Brain microvascular endothelial cell (primary cell): ENCODE measurements around the gene GNAZ.

ENCODE experiments used
- DNase-seq: peaks from one replicate; pipeline ENCODE4 v3.0.0-alpha.2; 2020
- H3K27ac ChIP-seq: fragments of 250-450 bp; sonication (Bioruptor Pico); 2 replicates; pipeline ENCODE4 v1.5.1; 2020; ENCODE audit warnings: mild to moderate bottlenecking, moderate library complexity
- H3K27me3 ChIP-seq: fragments of 250-450 bp; sonication (Bioruptor Pico); replicated peaks from 2 replicates; pipeline ENCODE4 v1.5.1; 2020; ENCODE audit warnings: mild to moderate bottlenecking
- H3K36me3 ChIP-seq: fragments of 250-450 bp; sonication (Bioruptor Pico); replicated peaks from 2 replicates; pipeline ENCODE4 v1.5.1; 2020; ENCODE audit warnings: mild to moderate bottlenecking
- H3K4me3 ChIP-seq: 2 replicates; pipeline ENCODE4 v1.5.1; 2011; ENCODE audit warnings: low read depth, mild to moderate bottlenecking, control low read depth, low read length, moderate library complexity
- CTCF ChIP-seq: IDR thresholded peaks from 2 replicates; pipeline ENCODE4 v1.5.1; 2011; ENCODE audit warnings: low read depth, mild to moderate bottlenecking, moderate library complexity, low read length, control low read depth, inconsistent platforms; ENCODE audit errors: missing control alignments
- in situ Hi-C: cut with HindIII; loops from 2 replicates; pipeline ENCODE4 v1.10.0; 2017; ENCODE audit warnings: low sequenced_read_pairs, low pct_ligation_motif_present

The GNAZ gene

GRCh38 chr22:23155831-23156230 is 85.5 kb downstream of the GNAZ start:
- in situ Hi-C loops = no loop called here
- TF ChIP-seq CTCF = no peak
- Histone ChIP-seq H3K27me3 (peaks cover under 1% of the 10 kb centered on the region), H3K4me3 (no peak overlapping the region), H3K27ac (no peak overlapping the region), H3K36me3 (peaks cover 8% of the 10 kb centered on the region)
- DNase-seq = no peak

GRCh38 chr22:23156286-23156685 is 86.0 kb downstream of the GNAZ start:
- Histone ChIP-seq H3K4me3 (no peak overlapping the region), H3K36me3 (peaks cover 4% of the 10 kb centered on the region), H3K27me3 (peaks cover 1% of the 10 kb centered on the region), H3K27ac (no peak overlapping the region)
- DNase-seq = no peak
- in situ Hi-C loops = no loop called here
- peak; percentile 19 for TF ChIP-seq CTCF

- Histone ChIP-seq H3K36me3 (peaks cover 3% of the 10 kb centered on the region), H3K27me3 (peaks cover 5% of the 10 kb centered on the region), H3K4me3 (no peak overlapping the region), H3K27ac (no peak overlapping the region)
- no peak for TF ChIP-seq CTCF
- DNase-seq = no peak
- in situ Hi-C loops = no loop called here
Measured at GRCh38 chr22:23157560-23158515, 87.5 kb downstream of the GNAZ start.

GRCh38 chr22:23158516-23159290 is 88.4 kb downstream of the GNAZ start:
- TF ChIP-seq CTCF = no peak
- H3K36me3 ChIP-seq = no peaks in the 10 kb centered on the region
- no peak overlapping the region for H3K4me3 ChIP-seq
- in situ Hi-C loops = no loop called here
- peaks cover 5% of the 10 kb centered on the region for H3K27me3 ChIP-seq
- no peak overlapping the region for H3K27ac ChIP-seq
- no peak for DNase-seq

GRCh38 chr22:23159291-23159630 is 88.9 kb downstream of the GNAZ start:
- H3K36me3 ChIP-seq = no peaks in the 10 kb centered on the region
- no peak overlapping the region for H3K27ac ChIP-seq
- no peak for TF ChIP-seq CTCF
- peaks cover 7% of the 10 kb centered on the region for H3K27me3 ChIP-seq
- no peak for DNase-seq
- in situ Hi-C loops = no loop called here
- no peak overlapping the region for H3K4me3 ChIP-seq
